ENCODE data around the gene CNTN6. TPM values are rescaled to one million over a fixed set of nuclear protein-coding genes. Genes with fewer than 3 reads are reported as not detected.

The CNTN6 gene
- polyA plus RNA-seq, 2 of the 4 experiments (the other 2 are of a cell fraction): not detected

- no peak for FAIRE-seq
- no peak overlapping the region for H3K4me2 ChIP-seq
- H3K4me1 ChIP-seq: no peaks in the 10 kb centered on the region
- TF ChIP-seq CBX2 (IDR thresholded peaks at IDR 0.05; ENCODE audit: borderline replicate concordance, low read depth) (no peak), HEYL (CRISPR knock-in tag; IDR thresholded peaks at IDR 0.05) (no peak), HES2 (IDR thresholded peaks at IDR 0.05) (no peak)
- ChIA-PET POLR2A (no interaction called here), CTCF (no interaction called here)
- no peak overlapping the region for H3K27ac ChIP-seq
- DNase-seq (ENCODE audit: low read depth in 1 of 2, low spot score in 1 of 2): no peak
- H3K4me3 ChIP-seq: no peak overlapping the region
- no peak for ATAC-seq
- H3K9me3 ChIP-seq: no peaks in the 10 kb centered on the region
- WGBS (ENCODE audit: missing lambda C conversion rate): 9% methylated on average over 6 of the region's 6 CpGs
Observed at GRCh38 chr3:1346386-1346785, 253.6 kb downstream of the CNTN6 start.

- no peak overlapping the region for H3K27ac ChIP-seq
- H3K4me2 ChIP-seq: no peak overlapping the region
- CTCF ChIA-PET: no interaction called here
- no peaks in the 10 kb centered on the region for H3K9me3 ChIP-seq
- POLR2A ChIA-PET: no interaction called here
- ATAC-seq: no peak
- H3K4me3 ChIP-seq: no peak overlapping the region
- no peak for DNase-seq (ENCODE audit: low read depth in 1 of 2, low spot score in 1 of 2)
- TF ChIP-seq KDM5A (IDR thresholded peaks at IDR 0.05) (no peak), FOXS1 (CRISPR knock-in tag; IDR thresholded peaks at IDR 0.05) (no peak), HDAC2 (IDR thresholded peaks at IDR 0.05) (no peak), EHMT2 (IDR thresholded peaks at IDR 0.05; ENCODE audit: low read depth) (no peak), RFX5 (IDR thresholded peaks at IDR 0.05) (no peak), NR3C1 (IDR thresholded peaks at IDR 0.05) (no peak), MAZ (IDR thresholded peaks at IDR 0.05; ENCODE audit: borderline replicate concordance, low read depth, low read length) (no peak), JUN (IDR thresholded peaks at IDR 0.05) (no peak), FOSL2 (IDR thresholded peaks at IDR 0.05) (no peak), FOSL2 (CRISPR knock-in tag; IDR thresholded peaks at IDR 0.05) (no peak), ESRRA (IDR thresholded peaks at IDR 0.05; ENCODE audit: borderline replicate concordance, low read length) (no peak), FOSB (CRISPR knock-in tag; IDR thresholded peaks at IDR 0.05) (no peak), REST (IDR thresholded peaks at IDR 0.05) (no peak), HEYL (CRISPR knock-in tag; IDR thresholded peaks at IDR 0.05) (no peak), ZFP36 (IDR thresholded peaks at IDR 0.05; ENCODE audit: borderline replicate concordance, partially characterized antibody) (no peak), HMGXB4 (CRISPR knock-in tag; IDR thresholded peaks at IDR 0.05; ENCODE audit: borderline replicate concordance) (no peak), KDM1A (IDR thresholded peaks at IDR 0.05; ENCODE audit: low read depth) (no peak), POLR2A (IDR thresholded peaks at IDR 0.05; ENCODE audit: low read length) (no peak), TP53 (CRISPR knock-in tag; IDR thresholded peaks at IDR 0.05) (no peak), RNF2 (IDR thresholded peaks at IDR 0.05; ENCODE audit: borderline replicate concordance, low read depth) (no peak)
- FAIRE-seq: no peak
- H3K4me1 ChIP-seq: no peaks in the 10 kb centered on the region
- 3% methylated on average over 3 of the region's 3 CpGs for WGBS (ENCODE audit: missing lambda C conversion rate)
Observed at GRCh38 chr3:1348547-1348946, 255.7 kb downstream of the CNTN6 start.
